D721Med (cell line): Measurements from ENCODE around the gene GUCA1A.

ENCODE experiments used
- DNase-seq: peaks from one replicate; pipeline ENCODE4 v3.0.0; 2011; ENCODE audit warnings: low spot score; ENCODE audit not compliant: insufficient read length
- FAIRE-seq: peaks from 2 replicates; lab custom pipeline; 2011; peaks lifted over from hg19 to GRCh38; lab: Jason Lieb, UNC
- CTCF ChIP-seq: IDR thresholded peaks from 2 replicates; pipeline ENCODE4 v1.5.1; 2012; ENCODE audit warnings: mild to moderate bottlenecking, control low read depth; ENCODE audit not compliant: insufficient read depth; ENCODE audit errors: missing control alignments

The GUCA1A gene

GRCh38 chr6:42227173-42227850 lies 54.1 kb downstream of the GUCA1A start:
- DNase-seq = no peak
- no peak for TF ChIP-seq CTCF
- FAIRE-seq = no peak

GRCh38 chr6:42228305-42228704 lies 55.1 kb downstream of the GUCA1A start:
- FAIRE-seq = no peak
- no peak for DNase-seq

More at GRCh38 chr6:42228305-42228704, 55.1 kb downstream of the GUCA1A start:
- TF ChIP-seq CTCF = no peak
